ENCODE measurements around the gene SYCN. TPM values are rescaled to one million over a fixed set of nuclear protein-coding genes. Genes with fewer than 3 reads are reported as not detected.

The SYCN gene
- total RNA-seq, 4 donors from 2014 or later: not detected

- TF ChIP-seq CTCF (IDR thresholded peaks at IDR 0.05): no peak
- no peak for TF ChIP-seq POLR2A (IDR thresholded peaks at IDR 0.05)
- no peak overlapping the region for H3K4me3 ChIP-seq (ENCODE audit: low read depth, poor library complexity, severe bottlenecking)
- intact Hi-C loops (cut with DNase I; ENCODE audit: low total_unique reads): no loop called here
- 28 to 33% methylated on average over 8 of the region's 8 CpGs for WGBS, 2 donors
- DNase-seq (ENCODE audit: low spot score in 2 of 2): no peak
These were observed 8.3 kb upstream of the SYCN start for GRCh38 chr19:39212375-39212742.

GRCh38 chr19:39211731-39212374 lies 7.8 kb upstream of the SYCN start:
- no peak overlapping the region for H3K4me3 ChIP-seq (ENCODE audit: low read depth, poor library complexity, severe bottlenecking)
- TF ChIP-seq CTCF (IDR thresholded peaks at IDR 0.05): no peak
- TF ChIP-seq POLR2A (IDR thresholded peaks at IDR 0.05): no peak
- intact Hi-C loops (cut with DNase I; ENCODE audit: low total_unique reads): no loop called here
- WGBS, 2 donors: 66 to 75% methylated on average over 8 to 13 of the region's 13 CpGs
- no peak for DNase-seq (ENCODE audit: low spot score in 2 of 2)

GRCh38 chr19:39209196-39209595 lies 5.1 kb upstream of the SYCN start:
- DNase-seq (ENCODE audit: low spot score in 2 of 2): no peak
- intact Hi-C loops (cut with DNase I; ENCODE audit: low total_unique reads): no loop called here
- WGBS, 2 donors: 77 to 80% methylated on average over 7 of the region's 7 CpGs
- H3K4me3 ChIP-seq (ENCODE audit: low read depth, poor library complexity, severe bottlenecking): no peak overlapping the region
- TF ChIP-seq CTCF (IDR thresholded peaks at IDR 0.05) (no peak), POLR2A (IDR thresholded peaks at IDR 0.05) (no peak)

- intact Hi-C loops (cut with DNase I; ENCODE audit: low total_unique reads): no loop called here
- TF ChIP-seq CTCF (IDR thresholded peaks at IDR 0.05): no peak
- H3K4me3 ChIP-seq (ENCODE audit: low read depth, poor library complexity, severe bottlenecking): no peak overlapping the region
- 71 to 78% methylated on average over 9 of the region's 9 CpGs for WGBS, 2 donors
- DNase-seq (ENCODE audit: low spot score in 2 of 2): no peak
These were observed 4.2 kb upstream of the SYCN start for GRCh38 chr19:39208175-39208795.

GRCh38 chr19:39207293-39207836 lies 3.3 kb upstream of the SYCN start:
- no peak for DNase-seq (ENCODE audit: low spot score in 2 of 2)
- TF ChIP-seq CTCF (IDR thresholded peaks at IDR 0.05) (no peak), POLR2A (IDR thresholded peaks at IDR 0.05) (no peak)
- intact Hi-C loops (cut with DNase I; ENCODE audit: low total_unique reads): no loop called here
- WGBS, 2 donors: 69 to 78% methylated on average over 6 of the region's 6 CpGs
- no peak overlapping the region for H3K4me3 ChIP-seq (ENCODE audit: low read depth, poor library complexity, severe bottlenecking)

Measured in lower leg skin (tissue), 4 donors.